Stimulated activated CD4-positive, alpha-beta T cell treated with anti-CD3 and anti-CD28 coated beads, Interleukin-15, amount 100 ng/mL, for 24 hours (primary cell): ENCODE measurements around the gene STYXL1.

Experiments
- DNase-seq: peaks from one replicate; pipeline ENCODE4 v3.0.0-alpha.2; 2020

Gene STYXL1

GRCh38 chr7:75991531-75992082 is 56.2 kb downstream of the STYXL1 start:
- DNase-seq: no peak

GRCh38 chr7:75989500-75990388 is 58.1 kb downstream of the STYXL1 start:
- DNase-seq: no peak

- no peak for DNase-seq
Measured at GRCh38 chr7:75988568-75989499, 59.0 kb downstream of the STYXL1 start.

GRCh38 chr7:75987805-75988567 is 59.8 kb downstream of the STYXL1 start:
- no peak for DNase-seq

GRCh38 chr7:75987026-75987804 is 60.6 kb downstream of the STYXL1 start:
- no peak for DNase-seq

GRCh38 chr7:75986147-75986781 is 61.5 kb downstream of the STYXL1 start:
- DNase-seq: no peak

GRCh38 chr7:75985518-75986146 is 62.2 kb downstream of the STYXL1 start:
- DNase-seq: no peak

GRCh38 chr7:75985009-75985517 is 62.7 kb downstream of the STYXL1 start:
- DNase-seq: no peak

GRCh38 chr7:75984130-75985008 is 63.4 kb downstream of the STYXL1 start:
- DNase-seq: no peak

GRCh38 chr7:75983471-75984129 is 64.2 kb downstream of the STYXL1 start:
- no peak for DNase-seq

- no peak for DNase-seq
Measured at GRCh38 chr7:75982306-75983064, 65.3 kb downstream of the STYXL1 start.

GRCh38 chr7:75981453-75982305 is 66.1 kb downstream of the STYXL1 start:
- DNase-seq: no peak

GRCh38 chr7:75981203-75981452 is 66.7 kb downstream of the STYXL1 start:
- DNase-seq: no peak

GRCh38 chr7:75980430-75981202 is 67.2 kb downstream of the STYXL1 start:
- no peak for DNase-seq

GRCh38 chr7:75979759-75980429 is 67.9 kb downstream of the STYXL1 start:
- DNase-seq: no peak

GRCh38 chr7:75977743-75978142 is 70.1 kb downstream of the STYXL1 start:
- DNase-seq: no peak
